ENCODE measurements around the gene TMEM41B. TPM values are rescaled to one million over a fixed set of nuclear protein-coding genes. Genes with fewer than 3 reads are reported as not detected.

TMEM41B gene
- total and polyA plus RNA-seq, 2 of the 4 experiments (the other 2 are of a cell fraction) = 20.8 to 21.5 TPM

DNA sequence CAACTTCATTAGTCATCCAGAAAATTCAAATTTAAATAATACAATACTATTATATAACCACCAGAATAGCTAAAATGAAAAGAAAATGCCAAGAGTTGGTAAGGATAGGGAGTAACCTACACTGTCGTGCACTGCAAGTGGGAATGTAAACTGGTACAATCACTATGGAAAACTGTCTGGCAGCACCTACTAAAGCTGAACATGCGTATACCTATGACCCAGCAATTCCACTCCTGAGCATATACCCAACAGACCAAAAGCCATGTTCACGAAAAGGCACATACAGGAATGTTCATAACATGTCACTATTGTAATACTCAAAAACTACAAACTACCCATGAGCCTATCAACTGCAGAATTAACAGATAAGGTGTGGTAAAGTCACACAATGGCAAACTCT lies 81.9 kb downstream of the TMEM41B start:
- no peak overlapping the region for H2BK120ac ChIP-seq (ENCODE audit: low read depth, low read length)
- no peak for DNase-seq
- H2BK20ac ChIP-seq (ENCODE audit: low read depth, low read length) = no peak overlapping the region
- dilution Hi-C loops (cut with HindIII; ENCODE audit: low sequenced_read_pairs, unreplicated experiment) (no loop called here), in situ Hi-C loops (cut with MboI; ENCODE audit: low sequenced_read_pairs) (no loop called here), intact Hi-C loops (cut with micrococcal nuclease) (no loop called here)
- POLR2A ChIA-PET (ENCODE audit: unreplicated experiment) = no interaction called here
- no peak overlapping the region for H2BK5ac ChIP-seq (ENCODE audit: low read depth, low read length, poor library complexity, severe bottlenecking)
- no peak overlapping the region for H2AK9ac ChIP-seq (replicated peaks; ENCODE audit: low read depth, low read length, poor library complexity)
- H3K79me1 ChIP-seq (ENCODE audit: low read depth in 1 of 2, low read length in 2 of 2) = peaks cover 7 to 81% of the 10 kb centered on the region in 2 experiments
- H3K4me2 ChIP-seq (ENCODE audit: low read depth, low read length) = peak overlapping the region; percentile 72; the same call in 1 of the 2 replicates
- TF ChIP-seq MAZ (IDR thresholded peaks at IDR 0.05; ENCODE audit: borderline replicate concordance, low read depth, low read length) = no peak
- TF ChIP-seq NFE2L2 (IDR thresholded peaks at IDR 0.05; ENCODE audit: low read depth, low read length) = no peak
- TF ChIP-seq, protein P1, sequence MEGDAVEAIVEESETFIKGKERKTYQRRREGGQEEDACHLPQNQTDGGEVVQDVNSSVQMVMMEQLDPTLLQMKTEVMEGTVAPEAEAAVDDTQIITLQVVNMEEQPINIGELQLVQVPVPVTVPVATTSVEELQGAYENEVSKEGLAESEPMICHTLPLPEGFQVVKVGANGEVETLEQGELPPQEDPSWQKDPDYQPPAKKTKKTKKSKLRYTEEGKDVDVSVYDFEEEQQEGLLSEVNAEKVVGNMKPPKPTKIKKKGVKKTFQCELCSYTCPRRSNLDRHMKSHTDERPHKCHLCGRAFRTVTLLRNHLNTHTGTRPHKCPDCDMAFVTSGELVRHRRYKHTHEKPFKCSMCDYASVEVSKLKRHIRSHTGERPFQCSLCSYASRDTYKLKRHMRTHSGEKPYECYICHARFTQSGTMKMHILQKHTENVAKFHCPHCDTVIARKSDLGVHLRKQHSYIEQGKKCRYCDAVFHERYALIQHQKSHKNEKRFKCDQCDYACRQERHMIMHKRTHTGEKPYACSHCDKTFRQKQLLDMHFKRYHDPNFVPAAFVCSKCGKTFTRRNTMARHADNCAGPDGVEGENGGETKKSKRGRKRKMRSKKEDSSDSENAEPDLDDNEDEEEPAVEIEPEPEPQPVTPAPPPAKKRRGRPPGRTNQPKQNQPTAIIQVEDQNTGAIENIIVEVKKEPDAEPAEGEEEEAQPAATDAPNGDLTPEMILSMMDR (conservative IDR thresholded peaks at IDR 0.05; ENCODE audit: low read depth, low read length) = no peak
- no peak for TF ChIP-seq MXI1 (IDR thresholded peaks at IDR 0.05; ENCODE audit: borderline replicate concordance, low read depth, low read length)
- no peak for TF ChIP-seq CHD1 (IDR thresholded peaks at IDR 0.05; ENCODE audit: low read depth, low read length)
- TF ChIP-seq FOS (IDR thresholded peaks at IDR 0.05; ENCODE audit: low read depth, low read length) = no peak
- TF ChIP-seq, protein P2, sequence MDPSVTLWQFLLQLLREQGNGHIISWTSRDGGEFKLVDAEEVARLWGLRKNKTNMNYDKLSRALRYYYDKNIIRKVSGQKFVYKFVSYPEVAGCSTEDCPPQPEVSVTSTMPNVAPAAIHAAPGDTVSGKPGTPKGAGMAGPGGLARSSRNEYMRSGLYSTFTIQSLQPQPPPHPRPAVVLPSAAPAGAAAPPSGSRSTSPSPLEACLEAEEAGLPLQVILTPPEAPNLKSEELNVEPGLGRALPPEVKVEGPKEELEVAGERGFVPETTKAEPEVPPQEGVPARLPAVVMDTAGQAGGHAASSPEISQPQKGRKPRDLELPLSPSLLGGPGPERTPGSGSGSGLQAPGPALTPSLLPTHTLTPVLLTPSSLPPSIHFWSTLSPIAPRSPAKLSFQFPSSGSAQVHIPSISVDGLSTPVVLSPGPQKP (IDR thresholded peaks at IDR 0.05; ENCODE audit: borderline replicate concordance, low read depth, low read length) = no peak
- no peak for TF ChIP-seq CEBPB (IDR thresholded peaks at IDR 0.05; ENCODE audit: low read depth, low read length)
- TF ChIP-seq BHLHE40 (IDR thresholded peaks at IDR 0.05; ENCODE audit: low read depth, low read length) = no peak
- TF ChIP-seq POLR2A (IDR thresholded peaks at IDR 0.05; ENCODE audit: low read depth, low read length) = no peak
- TF ChIP-seq RAD21 (IDR thresholded peaks at IDR 0.05; ENCODE audit: low read length) = no peak
- no peak for TF ChIP-seq RFX5 (IDR thresholded peaks at IDR 0.05; ENCODE audit: low read depth, low read length)
- TF ChIP-seq RCOR1 (IDR thresholded peaks at IDR 0.05; ENCODE audit: insufficient replicate concordance, low read length) = no peak
- no peak for TF ChIP-seq MAFK (IDR thresholded peaks at IDR 0.05; ENCODE audit: low read depth, low read length)
- TF ChIP-seq, protein P3, sequence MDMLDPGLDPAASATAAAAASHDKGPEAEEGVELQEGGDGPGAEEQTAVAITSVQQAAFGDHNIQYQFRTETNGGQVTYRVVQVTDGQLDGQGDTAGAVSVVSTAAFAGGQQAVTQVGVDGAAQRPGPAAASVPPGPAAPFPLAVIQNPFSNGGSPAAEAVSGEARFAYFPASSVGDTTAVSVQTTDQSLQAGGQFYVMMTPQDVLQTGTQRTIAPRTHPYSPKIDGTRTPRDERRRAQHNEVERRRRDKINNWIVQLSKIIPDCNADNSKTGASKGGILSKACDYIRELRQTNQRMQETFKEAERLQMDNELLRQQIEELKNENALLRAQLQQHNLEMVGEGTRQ (IDR thresholded peaks at IDR 0.05; ENCODE audit: low read depth, low read length) = no peak
- H3K27ac ChIP-seq (ENCODE audit: insufficient read depth, low read length) = no peak overlapping the region
- H3K9me1 ChIP-seq (ENCODE audit: insufficient read depth, low read length) = peaks cover 23% of the 10 kb centered on the region
- H3K23ac ChIP-seq (ENCODE audit: low read depth, low read length) = no peak overlapping the region
- no peak overlapping the region for H2BK15ac ChIP-seq (ENCODE audit: low read depth, low read length)
- no peaks in the 10 kb centered on the region for H3K36me3 ChIP-seq (ENCODE audit: control insufficient read depth, insufficient read depth, low read length)
- no peak overlapping the region for H3K56ac ChIP-seq (ENCODE audit: extremely low read depth, insufficient read depth, low read length)
- no peak overlapping the region for H3K4ac ChIP-seq (ENCODE audit: low read depth, low read length)
- no peak overlapping the region for H4K91ac ChIP-seq (ENCODE audit: insufficient read depth, low read depth, low read length)
- no peak overlapping the region for H3K14ac ChIP-seq (replicated peaks; ENCODE audit: low read depth, low read length)
- H3K4me3 ChIP-seq (ENCODE audit: insufficient read depth, low read depth, low read length) = no peak overlapping the region
- H4K20me1 ChIP-seq (ENCODE audit: insufficient read depth, low read length) = peaks cover 89% of the 10 kb centered on the region
- WGBS, 2 experiments (ENCODE audit: extremely low coverage in 2 of 2, insufficient read length in 1 of 2) = 83% methylated on average over 1 of the region's 3 CpGs; no CpG with 5 or more reads in 1 of the 2 experiments
- H4K5ac ChIP-seq (ENCODE audit: low read depth, low read length) = no peak overlapping the region
- peaks cover 15% of the 10 kb centered on the region for H3K4me1 ChIP-seq (ENCODE audit: control insufficient read depth, insufficient read depth, low read length)
- no peak for ATAC-seq (ENCODE audit: low read depth)
- no peak overlapping the region for H2AFZ ChIP-seq (replicated peaks; ENCODE audit: low read length, poor library complexity)
- BruUV-seq (replicated peaks) = no TSS peak
- H3K27me3 ChIP-seq (ENCODE audit: control insufficient read depth, insufficient read depth, low read length) = no peaks in the 10 kb centered on the region
- no peak overlapping the region for H3K9ac ChIP-seq (ENCODE audit: low read depth, low read length)
- no peak overlapping the region for H3K18ac ChIP-seq (ENCODE audit: low read depth, low read length)
- no peaks in the 10 kb centered on the region for H3K9me3 ChIP-seq (ENCODE audit: control insufficient read depth, insufficient read depth, low read length)
- no peak overlapping the region for H4K8ac ChIP-seq (ENCODE audit: low read depth in 2 of 2, low read length in 2 of 2)
- CTCF ChIA-PET = no interaction called here
- H2AK5ac ChIP-seq (ENCODE audit: low read depth, low read length) = no peak overlapping the region
